Measurements from ENCODE around the gene FHOD3. TPM values are rescaled to one million over a fixed set of nuclear protein-coding genes. Genes with fewer than 3 reads are reported as not detected.

The FHOD3 gene
- total and polyA plus RNA-seq, 2 of the 13 experiments (the other 11 are each of a cell fraction or from before 2014, with no cell fraction given), result 0.07 TPM; not detected in 1

GRCh38 chr18:36828630-36829361 lies 531.3 kb downstream of the FHOD3 start, which contains the start of the genes KIAA1328 and TPGS2 (continued):
- TF ChIP-seq ZSCAN31 (CRISPR knock-in tag; IDR thresholded peaks at IDR 0.05; ENCODE audit: low read depth), result peak; percentile 58; the same call in 1 of the 2 replicates
- TF ChIP-seq ZNF703 (CRISPR knock-in tag; IDR thresholded peaks at IDR 0.05; ENCODE audit: borderline replicate concordance), result peak; percentile 56; the same call in 1 of the 2 replicates
- TF ChIP-seq PHF5A (CRISPR knock-in tag; IDR thresholded peaks at IDR 0.05; ENCODE audit: low read depth, unreplicated experiment), result peak; percentile 47
- TF ChIP-seq ZNF883 (CRISPR knock-in tag; IDR thresholded peaks at IDR 0.05; ENCODE audit: not compliant biosample characterization), result no peak
- no peak for TF ChIP-seq SOX6 (IDR thresholded peaks at IDR 0.05)
- TF ChIP-seq SOX6 (CRISPR knock-in tag; IDR thresholded peaks at IDR 0.05), result no peak
- peak; percentile 93 for TF ChIP-seq EEA1 (CRISPR knock-in tag; IDR thresholded peaks at IDR 0.05; ENCODE audit: borderline replicate concordance)
- no peak for TF ChIP-seq FIP1L1 (IDR thresholded peaks at IDR 0.05; ENCODE audit: borderline replicate concordance, insufficient read depth, low read depth, low read length)
- no peak for TF ChIP-seq SP1 (IDR thresholded peaks at IDR 0.05)
- peak; percentile 56 for TF ChIP-seq SP1 (CRISPR knock-in tag; IDR thresholded peaks at IDR 0.05)
- TF ChIP-seq KLF15 (CRISPR knock-in tag; IDR thresholded peaks at IDR 0.05; ENCODE audit: borderline replicate concordance), result peak; percentile 71; the same call in 1 of the 2 replicates
- peak; percentile 33; the same call in 1 of the 2 replicates for TF ChIP-seq ZNF205 (CRISPR knock-in tag; IDR thresholded peaks at IDR 0.05)
- peak; percentile 92 for TF ChIP-seq ZNF777 (CRISPR knock-in tag; IDR thresholded peaks at IDR 0.05)
- TF ChIP-seq HNF4G (IDR thresholded peaks at IDR 0.05; ENCODE audit: borderline replicate concordance, low read depth, low read length), result no peak
- TF ChIP-seq HNF4G (CRISPR knock-in tag; IDR thresholded peaks at IDR 0.05; ENCODE audit: borderline replicate concordance, low read depth), result 0 out of 2 replicates have a peak, but pooled peaks have one; percentile 14
- TF ChIP-seq SP140L (CRISPR knock-in tag; IDR thresholded peaks at IDR 0.05; ENCODE audit: borderline replicate concordance), result peak; percentile 60; the same call in 1 of the 2 replicates
- TF ChIP-seq KLF12 (CRISPR knock-in tag; IDR thresholded peaks at IDR 0.05; ENCODE audit: borderline replicate concordance), result peak; percentile 36; the same call in 1 of the 2 replicates
- TF ChIP-seq ZNF746 (CRISPR knock-in tag; IDR thresholded peaks at IDR 0.05), result peak; percentile 19; the same call in 1 of the 2 replicates
- TF ChIP-seq, protein P1, sequence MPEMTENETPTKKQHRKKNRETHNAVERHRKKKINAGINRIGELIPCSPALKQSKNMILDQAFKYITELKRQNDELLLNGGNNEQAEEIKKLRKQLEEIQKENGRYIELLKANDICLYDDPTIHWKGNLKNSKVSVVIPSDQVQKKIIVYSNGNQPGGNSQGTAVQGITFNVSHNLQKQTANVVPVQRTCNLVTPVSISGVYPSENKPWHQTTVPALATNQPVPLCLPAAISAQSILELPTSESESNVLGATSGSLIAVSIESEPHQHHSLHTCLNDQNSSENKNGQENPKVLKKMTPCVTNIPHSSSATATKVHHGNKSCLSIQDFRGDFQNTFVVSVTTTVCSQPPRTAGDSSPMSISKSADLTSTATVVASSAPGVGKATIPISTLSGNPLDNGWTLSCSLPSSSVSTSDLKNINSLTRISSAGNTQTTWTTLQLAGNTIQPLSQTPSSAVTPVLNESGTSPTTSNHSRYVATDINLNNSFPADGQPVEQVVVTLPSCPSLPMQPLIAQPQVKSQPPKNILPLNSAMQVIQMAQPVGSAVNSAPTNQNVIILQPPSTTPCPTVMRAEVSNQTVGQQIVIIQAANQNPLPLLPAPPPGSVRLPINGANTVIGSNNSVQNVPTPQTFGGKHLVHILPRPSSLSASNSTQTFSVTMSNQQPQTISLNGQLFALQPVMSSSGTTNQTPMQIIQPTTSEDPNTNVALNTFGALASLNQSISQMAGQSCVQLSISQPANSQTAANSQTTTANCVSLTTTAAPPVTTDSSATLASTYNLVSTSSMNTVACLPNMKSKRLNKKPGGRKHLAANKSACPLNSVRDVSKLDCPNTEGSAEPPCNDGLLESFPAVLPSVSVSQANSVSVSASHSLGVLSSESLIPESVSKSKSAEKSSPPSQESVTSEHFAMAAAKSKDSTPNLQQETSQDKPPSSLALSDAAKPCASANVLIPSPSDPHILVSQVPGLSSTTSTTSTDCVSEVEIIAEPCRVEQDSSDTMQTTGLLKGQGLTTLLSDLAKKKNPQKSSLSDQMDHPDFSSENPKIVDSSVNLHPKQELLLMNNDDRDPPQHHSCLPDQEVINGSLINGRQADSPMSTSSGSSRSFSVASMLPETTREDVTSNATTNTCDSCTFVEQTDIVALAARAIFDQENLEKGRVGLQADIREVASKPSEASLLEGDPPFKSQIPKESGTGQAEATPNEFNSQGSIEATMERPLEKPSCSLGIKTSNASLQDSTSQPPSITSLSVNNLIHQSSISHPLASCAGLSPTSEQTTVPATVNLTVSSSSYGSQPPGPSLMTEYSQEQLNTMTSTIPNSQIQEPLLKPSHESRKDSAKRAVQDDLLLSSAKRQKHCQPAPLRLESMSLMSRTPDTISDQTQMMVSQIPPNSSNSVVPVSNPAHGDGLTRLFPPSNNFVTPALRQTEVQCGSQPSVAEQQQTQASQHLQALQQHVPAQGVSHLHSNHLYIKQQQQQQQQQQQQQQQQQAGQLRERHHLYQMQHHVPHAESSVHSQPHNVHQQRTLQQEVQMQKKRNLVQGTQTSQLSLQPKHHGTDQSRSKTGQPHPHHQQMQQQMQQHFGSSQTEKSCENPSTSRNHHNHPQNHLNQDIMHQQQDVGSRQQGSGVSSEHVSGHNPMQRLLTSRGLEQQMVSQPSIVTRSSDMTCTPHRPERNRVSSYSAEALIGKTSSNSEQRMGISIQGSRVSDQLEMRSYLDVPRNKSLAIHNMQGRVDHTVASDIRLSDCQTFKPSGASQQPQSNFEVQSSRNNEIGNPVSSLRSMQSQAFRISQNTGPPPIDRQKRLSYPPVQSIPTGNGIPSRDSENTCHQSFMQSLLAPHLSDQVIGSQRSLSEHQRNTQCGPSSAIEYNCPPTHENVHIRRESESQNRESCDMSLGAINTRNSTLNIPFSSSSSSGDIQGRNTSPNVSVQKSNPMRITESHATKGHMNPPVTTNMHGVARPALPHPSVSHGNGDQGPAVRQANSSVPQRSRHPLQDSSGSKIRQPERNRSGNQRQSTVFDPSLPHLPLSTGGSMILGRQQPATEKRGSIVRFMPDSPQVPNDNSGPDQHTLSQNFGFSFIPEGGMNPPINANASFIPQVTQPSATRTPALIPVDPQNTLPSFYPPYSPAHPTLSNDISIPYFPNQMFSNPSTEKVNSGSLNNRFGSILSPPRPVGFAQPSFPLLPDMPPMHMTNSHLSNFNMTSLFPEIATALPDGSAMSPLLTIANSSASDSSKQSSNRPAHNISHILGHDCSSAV (CRISPR knock-in tag; IDR thresholded peaks at IDR 0.05; ENCODE audit: borderline replicate concordance), result no peak
- TF ChIP-seq ZSCAN29 (CRISPR knock-in tag; conservative IDR thresholded peaks at IDR 0.05), result peak; percentile 73
- peak; percentile 69 for TF ChIP-seq HCFC1 (IDR thresholded peaks at IDR 0.05; ENCODE audit: low read depth, low read length)
- 0 out of 2 replicates have a peak, but pooled peaks have one; percentile 53 for TF ChIP-seq ZNF605 (CRISPR knock-in tag; IDR thresholded peaks at IDR 0.05)
- peak; percentile 66; the same call in 1 of the 2 replicates for TF ChIP-seq ZNF713 (CRISPR knock-in tag; IDR thresholded peaks at IDR 0.05)

Measured in HepG2 (cell line).